Suppressor macrophage treated with lipopolysaccharide for 4 hours (primary cell): ENCODE measurements around the gene MVD.
A peak's percentile ranks its signal among the peaks of the same experiment; 100 is the strongest.

Experiments
- DNase-seq: peaks from one replicate; pipeline ENCODE4 v3.0.0-alpha.2; 2020

Gene MVD

DNA sequence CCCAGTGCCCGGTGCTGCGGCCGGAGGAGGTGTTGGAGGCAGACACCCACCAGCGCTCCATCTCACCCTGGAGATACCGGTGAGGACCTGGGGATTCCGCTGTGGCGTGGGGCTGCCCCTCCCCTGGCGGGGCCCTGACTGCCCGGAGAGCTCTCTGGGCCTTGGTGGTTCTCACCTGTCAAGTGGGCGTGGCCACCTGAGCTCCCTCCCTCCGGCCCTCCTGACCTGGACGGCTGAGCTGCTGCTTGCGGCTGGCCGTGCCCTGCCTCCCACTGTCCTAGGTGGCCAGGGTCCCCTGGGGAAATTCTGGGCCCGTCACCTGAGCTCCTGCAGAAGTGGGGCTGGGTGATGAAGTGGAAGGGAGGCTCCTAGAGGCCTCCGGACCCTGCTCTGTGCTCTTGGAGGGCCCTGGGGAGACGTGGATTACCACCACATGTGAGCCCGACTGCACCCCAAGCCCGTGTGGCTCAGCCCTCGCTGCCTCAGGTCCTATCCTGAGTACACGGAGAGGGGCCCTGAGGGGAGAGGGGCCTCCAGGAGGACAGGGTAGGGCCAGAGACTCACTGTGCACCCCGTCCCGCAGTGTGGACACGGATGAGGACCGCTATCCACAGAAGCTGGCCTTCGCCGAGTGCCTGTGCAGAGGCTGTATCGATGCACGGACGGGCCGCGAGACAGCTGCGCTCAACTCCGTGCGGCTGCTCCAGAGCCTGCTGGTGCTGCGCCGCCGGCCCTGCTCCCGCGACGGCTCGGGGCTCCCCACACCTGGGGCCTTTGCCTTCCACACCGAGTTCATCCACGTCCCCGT is 23.5 kb downstream of the MVD start:
- no peak for DNase-seq

DNA sequence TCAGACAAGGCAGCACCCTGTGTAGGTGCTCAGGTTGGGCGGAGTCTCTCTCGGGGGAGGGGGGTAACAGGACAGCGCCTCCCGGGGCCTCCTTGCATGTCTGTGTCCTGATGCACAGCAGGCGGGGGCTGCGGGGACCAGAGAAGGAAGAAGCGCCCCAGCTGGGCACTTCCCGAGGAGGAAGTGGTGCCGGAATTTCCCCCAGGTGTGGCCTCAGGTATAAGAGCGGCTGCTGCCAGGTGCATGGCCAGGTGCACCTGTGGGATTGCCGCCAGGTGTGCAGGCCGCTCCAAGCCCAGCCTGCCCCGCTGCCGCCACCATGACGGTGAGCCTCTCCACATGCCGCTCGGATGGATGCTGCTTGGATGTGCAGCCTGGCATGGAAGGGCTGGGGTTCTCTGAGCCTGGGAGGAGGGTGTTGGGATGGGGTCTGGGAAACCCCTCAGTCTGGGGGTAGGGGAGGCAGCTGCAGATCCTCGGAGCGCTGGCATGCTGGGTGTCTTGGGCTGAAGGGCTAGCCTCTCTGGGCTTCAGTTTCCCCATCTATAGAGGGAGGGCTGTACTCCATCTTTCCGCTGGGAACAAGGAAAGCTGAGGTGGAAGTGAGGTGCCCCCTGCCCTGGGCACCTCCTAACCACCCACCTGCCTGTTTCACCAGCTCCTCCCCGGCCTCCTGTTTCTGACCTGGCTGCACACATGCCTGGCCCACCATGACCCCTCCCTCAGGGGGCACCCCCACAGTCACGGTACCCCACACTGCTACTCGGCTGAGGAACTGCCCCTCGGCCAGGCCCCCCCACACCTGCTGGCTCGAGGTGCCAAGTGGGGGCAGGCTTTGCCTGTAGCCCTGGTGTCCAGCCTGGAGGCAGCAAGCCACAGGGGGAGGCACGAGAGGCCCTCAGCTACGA is 24.3 kb downstream of the MVD start, which contains the start of gene IL17C:
Gene IL17C, plus strand, starts transcription at position 250 of the 908 bp plus-strand sequence. Its CDS starts 70 bp downstream, at position 320.
- no peak for DNase-seq

DNA sequence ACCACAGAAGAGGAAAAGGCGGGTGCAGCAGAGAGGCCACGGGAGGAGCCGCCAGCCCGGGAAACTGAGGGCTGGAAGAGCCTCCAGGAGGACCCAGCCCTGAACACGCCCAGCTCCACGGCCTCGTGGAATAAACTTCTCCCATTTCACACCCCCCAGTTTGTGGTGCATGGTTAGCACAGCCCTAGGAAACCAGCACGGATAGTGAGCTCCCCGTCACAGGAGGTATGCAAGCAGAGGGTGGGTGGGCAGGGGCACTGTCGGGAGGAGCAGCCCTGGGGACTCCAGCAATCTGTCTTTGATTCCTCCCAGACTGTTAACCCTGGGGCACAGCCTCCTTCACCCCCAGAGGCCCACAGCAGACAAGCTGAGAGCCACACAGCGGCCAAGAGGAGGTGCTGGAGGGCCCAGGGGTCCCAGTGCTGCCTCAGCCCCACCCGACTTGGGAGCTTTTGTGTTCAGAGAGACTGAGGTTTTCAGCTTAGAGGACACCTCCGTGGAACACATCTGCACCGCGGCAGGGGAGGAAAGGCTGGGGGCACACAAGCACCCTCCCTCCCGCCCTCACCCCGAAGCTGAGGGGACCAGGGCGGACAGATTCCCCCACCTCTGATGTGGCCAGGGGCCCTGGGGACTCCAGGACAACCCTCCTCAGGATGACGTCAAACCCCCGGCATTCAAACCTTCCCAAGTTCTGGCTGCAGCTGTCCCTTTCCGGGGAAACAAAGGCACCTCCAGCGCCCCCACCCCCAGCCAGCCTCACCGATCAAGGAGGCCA is 26.2 kb downstream of the MVD start:
- DNase-seq, result no peak

DNA sequence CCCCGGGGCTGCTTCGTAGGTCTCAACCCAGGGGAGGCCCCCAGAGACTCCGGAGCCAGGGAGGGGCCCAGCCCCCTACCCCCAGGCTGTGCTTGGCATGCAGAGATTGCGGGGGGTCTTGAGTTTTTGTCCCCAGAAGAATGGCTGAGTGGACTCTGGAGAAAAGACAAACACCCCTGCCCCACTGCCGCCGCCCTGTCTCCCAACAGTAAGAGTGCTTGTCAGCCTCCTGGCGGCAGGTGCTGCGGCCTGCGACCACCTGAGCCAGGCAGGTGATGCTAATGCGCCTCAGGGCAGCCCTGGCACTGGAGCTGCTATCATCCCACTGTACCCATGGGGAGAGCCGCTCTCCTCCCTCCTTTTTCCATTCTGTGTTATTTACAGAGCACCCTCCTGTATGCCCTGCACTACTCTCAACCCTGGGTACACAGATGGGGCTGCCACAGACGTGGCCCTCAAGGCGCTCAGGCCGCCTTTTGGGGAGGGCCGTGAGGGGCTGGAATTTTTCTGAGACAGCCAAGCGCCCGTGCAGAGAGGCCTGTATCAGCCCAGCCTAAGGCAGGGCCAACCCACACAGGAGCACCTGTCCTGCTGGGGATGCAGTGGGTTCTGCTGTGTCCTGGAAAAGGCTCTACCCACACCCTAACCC is 27.1 kb downstream of the MVD start:
- no peak for DNase-seq

DNA sequence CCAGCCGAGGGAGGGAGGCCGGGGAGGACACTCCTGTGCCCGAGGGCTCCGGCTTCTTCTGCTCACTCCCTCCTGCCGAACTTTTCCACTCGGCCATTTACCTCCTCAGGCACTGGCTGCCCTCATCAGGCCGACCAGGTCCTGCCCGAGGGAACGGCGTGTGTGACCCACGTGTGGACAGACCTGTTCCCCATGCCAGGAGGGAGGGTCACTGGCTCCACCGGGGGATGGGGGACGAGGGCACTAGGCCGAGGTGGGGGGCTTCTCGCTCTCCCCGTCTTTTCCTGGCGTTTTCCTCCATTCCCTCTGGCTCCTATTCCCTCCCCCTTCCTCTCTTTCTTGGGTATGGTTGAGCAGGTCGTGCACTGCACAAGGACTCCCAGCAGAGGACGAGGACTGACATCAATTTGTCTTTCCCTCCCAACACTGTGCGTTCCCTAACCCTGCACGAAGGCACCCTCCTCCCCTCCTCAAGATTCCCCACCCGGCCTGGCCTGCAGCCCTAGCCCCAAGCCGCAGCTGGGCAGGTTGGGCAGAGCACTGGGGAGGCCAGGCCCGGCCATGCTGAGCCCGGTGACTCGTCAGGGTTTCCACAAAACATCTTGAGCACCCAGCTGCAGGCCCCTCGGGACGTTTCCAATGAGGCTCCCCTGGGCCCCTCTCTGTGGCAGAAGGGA is 27.8 kb downstream of the MVD start:
- no peak for DNase-seq

DNA sequence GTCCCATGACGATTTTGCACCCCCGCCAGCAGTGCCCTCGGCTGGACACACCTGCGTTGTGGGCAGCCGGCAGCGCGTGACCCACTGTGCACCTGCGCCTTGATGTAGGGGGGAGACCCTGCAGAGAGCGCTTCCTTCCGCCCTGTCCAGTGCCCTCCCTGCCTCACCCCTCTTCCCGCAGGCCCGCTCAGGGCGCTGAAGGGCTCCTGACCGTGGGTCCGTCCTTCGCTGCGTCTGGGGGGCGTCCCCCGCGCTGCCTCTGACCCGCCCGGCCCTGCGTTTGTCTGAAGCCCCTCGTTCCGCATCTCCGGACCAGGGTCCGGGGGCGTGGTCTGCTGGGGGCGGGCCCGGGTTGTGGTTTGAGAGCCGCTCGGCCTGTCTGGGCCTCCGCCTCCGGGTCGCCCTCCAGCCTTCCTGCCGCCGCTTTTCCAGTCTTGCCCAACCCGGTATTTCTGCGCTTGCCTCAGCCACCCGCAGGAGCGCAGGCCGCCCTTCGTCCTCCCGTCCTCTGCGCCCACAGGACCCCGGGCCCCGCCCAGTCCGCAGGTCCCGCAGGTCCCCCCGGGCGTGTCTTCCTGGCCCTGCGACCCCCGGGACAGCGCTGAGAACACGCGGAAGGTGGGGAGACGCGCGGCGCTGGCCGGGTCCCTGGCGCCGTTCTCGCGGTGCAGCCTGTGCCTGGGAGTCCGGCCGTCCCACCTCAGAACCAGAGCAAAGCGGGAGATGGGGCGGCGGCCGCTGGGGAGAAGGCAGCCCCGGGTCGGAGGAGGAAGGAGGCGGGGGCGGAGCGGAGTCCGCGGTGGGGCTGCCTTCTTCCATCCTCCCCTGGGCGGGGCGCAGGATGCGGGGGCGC is 28.5 kb downstream of the MVD start:
- DNase-seq, result peak; percentile 89

DNA sequence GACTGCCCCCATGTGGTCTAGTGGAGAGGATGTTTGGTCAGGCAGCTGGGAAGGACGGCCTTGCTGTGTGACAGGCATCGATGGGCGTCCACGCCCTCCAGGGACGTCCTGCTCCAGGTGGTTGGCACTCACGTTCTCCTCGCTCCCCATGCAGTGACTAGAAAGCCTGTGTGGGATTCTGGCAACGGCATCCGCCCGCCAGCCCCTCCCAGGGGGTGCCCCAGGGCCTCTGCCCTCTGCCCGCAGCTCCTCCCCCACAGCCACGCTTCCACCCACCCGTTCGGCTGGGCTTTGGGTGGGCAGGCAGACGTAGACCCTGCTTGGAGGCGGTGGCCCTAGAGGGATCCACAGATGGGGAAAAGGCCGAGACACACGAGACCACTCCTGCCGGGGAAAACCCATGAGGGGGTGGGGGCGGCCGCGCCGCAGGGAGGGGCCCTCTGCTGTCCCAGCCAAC is 29.2 kb downstream of the MVD start:
- DNase-seq, result peak; percentile 71

DNA sequence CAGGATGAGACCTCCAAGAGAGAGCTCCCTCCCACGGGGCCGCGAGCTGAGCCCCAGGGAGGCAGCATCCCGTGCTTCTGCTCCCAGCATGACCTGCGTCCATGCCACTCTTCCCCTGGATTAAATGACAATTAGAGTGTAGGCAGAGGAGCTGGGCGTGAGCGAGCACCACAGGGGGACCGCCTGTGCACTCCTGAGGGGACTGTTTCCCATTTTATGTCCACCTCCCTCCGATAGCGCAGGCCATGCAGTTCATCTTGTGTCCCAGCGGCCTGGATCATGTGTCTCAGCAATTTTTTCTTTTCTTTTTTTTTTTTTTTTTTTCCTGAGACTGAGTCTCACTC is 30.3 kb downstream of the MVD start:
- DNase-seq, result no peak

DNA sequence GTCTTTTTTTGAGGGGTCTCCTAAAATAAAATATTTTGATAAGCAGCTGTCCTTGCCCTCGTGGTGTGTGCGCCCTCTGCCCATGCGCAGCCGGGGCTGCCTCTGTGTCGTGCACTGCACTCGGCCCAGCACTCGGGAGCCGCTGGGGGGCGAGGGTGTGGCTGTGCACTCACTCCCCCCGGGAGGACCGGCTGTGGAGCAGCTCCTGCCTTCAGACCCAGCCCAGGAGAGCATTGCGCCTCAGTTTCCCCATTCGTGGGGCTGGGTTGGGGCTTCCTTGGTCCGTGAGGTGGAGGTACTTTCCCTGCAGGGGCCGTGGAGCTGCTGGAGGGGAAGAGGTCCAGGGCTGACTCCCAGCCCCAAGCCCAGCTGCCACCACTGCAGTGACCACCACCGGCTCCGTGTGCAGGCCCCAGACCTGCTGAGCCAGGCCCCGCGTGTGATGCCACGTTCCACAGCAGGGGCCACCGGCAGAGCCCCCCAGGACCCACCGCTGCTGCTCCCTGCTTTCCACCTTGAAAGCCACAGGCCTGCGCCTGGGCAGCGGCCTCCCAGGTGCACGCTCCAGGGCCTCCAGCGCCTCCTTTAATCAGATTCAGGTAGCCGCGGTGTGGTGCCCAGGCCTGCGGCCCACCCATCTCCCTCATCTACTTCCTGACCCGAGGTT is 30.8 kb downstream of the MVD start:
- DNase-seq, result no peak

DNA sequence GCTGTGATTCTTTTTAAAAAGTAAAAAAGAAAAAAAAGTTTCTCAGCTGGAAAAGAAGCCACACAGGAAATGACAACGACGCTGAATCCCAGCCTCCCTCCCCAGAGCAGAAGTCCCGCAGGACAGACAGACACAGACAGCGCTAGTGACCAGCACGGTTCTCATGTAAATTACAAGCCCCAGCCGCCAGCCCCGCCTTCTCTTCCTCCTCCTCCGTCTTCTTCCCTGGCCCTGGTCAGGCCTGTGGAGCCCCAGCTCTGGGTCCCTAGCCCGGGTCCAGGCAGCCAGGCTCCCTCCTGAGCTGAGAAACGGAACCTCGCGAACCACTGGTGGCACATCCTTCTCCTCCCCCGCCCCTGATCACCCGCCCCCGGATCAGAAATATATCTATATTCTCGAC is 31.5 kb downstream of the MVD start:
- no peak for DNase-seq

DNA sequence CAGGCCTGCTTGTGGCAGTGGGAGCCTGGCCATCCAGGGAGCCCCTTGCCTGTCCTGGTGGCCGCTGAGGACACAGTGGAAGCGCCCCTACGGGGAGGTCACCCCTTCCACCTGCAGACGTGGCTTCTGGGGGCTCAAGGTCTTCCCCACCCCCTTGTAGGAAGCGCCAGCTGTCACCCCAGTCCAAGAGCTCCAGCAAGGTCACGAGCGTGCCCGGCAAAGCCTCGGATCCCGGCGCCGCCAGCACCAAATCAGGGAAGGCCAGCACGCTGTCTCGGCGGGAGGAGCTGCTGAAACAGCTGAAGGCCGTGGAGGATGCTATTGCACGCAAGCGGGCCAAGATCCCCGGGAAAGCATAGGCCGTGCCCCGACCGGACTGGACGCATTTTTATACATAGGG is 31.9 kb downstream of the MVD start:
- no peak for DNase-seq

DNA sequence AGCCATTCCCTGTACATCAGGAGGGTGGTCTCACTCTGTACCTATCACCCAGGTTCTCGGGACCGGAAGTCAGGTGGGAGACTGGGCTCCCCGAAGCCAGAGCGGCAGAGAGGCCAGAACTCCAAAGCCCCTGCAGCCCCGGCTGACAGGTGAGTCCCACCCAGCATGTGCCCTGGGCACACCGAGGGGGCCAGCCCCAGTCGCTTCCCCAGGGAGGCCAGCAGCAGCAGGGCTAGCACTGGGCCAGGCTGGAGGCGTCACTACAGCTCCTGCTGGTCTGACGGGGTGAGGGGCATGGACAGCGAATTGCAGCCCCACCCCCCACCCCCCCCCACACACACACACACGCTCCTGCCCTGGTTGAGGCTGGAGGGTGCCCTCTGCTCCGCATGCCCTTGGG is 32.5 kb downstream of the MVD start:
- DNase-seq, result no peak

DNA sequence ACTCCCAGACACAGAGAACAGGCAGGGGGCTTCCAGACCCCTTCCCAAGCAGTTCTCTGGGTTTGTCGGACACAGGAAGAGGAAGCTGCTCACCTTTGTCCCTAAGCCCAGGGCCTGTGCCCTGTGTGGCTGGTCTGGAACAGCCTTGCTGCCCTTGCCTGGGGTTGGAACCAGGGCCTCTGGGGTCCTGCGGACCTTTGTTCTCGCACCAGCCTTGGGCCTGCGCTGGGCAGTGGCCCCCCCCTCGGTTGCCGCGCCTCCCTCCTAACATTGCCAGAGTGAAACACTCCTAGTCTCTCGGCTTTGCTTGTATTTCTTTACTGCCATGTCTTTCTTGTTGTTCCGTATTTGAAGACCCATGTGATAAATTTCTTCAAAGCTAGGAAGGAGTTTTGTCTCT is 33.1 kb downstream of the MVD start:
- no peak for DNase-seq

DNA sequence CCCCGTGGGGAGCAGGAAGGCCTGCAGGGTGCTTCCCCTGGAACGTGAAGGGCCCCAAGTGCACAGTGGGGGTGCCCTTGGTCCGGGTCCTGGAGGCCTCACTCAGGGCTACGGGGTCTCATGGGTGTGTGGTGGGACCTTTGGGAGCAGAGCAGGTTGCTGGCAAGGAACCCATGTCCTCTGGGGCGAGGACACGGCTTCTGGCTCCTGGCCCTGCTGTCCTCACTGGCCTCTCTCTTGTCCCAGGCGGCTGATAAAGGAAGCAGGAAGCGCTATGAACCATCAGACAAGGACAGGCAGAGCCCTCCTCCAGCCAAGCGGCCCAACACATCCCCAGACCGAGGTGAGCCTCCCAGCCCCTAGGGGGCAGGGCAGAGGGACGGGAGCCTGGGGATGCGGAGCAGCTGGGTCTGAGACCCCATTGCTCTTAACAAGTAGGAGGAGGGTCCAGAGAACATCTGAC is 34.3 kb downstream of the MVD start:
- DNase-seq, result no peak

DNA sequence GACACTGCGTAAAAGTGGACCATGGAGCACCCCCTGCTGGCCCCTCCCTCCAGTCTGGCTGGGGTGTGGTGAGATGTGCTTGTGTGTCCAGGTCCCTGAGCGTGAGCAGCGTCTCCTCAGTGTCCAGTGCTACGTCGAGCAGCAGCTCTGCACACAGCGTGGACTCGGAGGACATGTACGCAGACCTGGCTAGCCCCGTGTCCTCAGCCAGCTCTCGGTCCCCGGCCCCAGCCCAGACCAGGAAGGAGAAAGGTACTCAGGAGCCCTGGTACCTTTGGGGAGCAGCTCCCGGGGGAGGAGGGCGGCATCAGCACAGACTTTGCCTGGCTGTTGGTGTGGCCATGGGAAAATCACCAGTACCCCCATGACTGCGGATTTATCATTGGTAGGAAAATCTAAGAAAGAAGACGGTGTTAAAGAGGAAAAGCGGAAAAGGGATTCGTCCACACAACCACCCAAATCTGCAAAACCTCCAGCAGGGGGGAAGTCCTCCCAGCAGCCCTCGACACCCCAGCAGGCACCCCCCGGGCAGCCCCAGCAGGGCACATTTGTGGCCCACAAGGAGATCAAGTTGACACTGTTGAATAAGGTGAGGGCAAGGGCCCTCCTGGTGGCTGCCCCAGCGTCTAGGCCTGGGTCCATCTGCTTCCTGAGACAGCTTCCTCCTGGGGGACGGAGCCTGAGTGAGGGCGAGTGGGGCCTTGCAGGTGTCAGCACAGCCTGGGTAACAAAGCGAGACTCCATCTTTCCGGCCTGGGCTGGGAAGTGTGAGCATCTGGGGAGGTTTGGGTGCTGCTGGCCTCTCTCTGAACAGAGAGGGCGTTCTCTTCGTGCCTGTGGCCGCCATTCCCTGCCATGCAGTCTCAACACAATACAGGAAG is 35.1 kb downstream of the MVD start:
- no peak for DNase-seq

DNA sequence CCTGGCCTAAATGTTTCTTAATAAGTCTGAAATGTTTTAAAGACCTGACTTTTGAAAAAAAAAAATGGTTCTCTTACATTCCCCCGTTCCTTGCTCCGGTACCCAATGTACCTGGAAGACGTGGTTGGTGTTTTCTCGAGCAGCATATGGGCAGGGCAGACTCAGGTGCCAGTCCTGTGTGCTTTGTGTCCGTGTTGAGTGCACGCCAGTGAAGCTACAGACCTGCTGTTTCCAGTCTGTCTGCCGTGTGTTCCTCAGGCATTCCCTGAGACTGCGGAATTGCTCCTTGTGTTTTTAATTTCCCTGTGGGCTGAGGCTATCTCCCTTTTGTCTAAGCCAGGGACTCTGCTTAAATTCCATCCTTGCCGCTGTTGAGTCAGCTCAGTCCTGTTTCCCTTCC is 36.2 kb downstream of the MVD start:
- no peak for DNase-seq

DNA sequence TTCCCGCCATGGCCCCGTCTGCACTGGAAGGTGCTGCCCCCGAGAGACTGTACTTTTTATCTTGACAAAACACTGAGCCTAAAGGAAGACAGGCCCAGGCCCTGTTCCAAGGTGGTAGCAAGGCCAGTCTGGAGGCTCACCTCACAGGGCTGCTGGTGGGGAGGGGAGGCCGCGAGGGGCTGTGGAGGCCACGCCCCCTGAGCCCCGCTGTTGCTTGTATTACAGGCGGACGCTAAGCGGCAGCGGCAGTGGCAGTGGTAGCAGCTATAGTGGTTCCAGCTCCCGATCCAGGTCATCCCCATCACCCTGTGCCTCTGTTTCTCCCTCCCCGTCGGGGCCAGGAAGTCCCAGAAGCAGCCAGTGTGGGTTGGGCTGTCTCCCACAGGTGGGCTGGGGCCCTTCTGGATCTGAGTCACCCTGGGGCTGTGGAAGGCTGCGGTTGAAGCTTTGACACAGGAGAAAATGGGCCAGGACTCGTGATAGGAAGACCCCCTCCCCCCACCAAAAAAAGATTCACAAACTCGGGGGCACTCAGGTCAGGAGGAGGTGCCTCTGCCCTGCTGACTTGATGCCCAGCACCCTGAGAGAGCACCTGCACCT is 37.8 kb downstream of the MVD start:
- no peak for DNase-seq

DNA sequence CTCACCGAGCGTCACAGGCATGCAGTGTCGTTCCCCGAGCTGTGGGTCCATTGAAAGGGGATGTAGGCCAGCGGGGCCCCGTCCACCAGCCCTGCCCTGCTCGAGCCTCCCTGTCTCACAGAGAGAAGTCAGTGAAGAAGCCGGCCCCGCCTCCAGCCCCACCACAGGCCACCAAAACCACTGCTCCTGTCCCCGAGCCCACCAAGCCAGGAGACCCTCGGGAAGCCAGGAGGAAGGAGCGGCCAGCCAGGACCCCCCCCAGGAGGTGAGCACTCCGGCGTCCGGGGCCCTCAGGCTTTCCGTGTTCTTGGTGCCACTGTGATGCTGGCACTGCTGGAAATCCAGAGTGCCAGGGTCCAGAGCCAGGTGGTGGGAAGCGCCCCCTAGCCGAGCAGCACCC is 38.4 kb downstream of the MVD start:
- DNase-seq, result no peak

DNA sequence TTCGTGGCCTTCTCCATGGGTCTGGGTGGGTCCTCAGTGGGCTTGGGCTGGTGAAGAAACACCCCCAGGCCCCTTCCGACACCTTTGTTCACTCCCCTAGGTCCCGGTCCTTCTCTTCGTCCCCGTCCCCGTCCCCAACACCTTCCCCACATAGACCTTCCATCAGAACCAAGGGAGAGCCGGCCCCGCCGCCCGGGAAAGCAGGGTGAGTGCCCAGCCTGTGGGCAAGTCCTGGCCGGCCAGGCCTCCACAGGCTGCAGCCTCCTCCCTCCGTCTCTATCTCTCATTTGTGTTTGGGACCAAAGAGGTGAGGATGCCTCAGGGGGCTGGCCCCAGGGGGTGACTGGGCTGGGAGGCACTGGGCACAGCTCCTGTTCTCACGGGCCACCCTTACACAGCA is 39.0 kb downstream of the MVD start:
- DNase-seq, result no peak
